ENCODE data around the gene GABRA5. TPM values are rescaled to one million over a fixed set of nuclear protein-coding genes. Genes with fewer than 3 reads are reported as not detected.

GABRA5 gene
- polyA plus RNA-seq, 1 donor (not counting 4 experiments of a cell fraction or from before 2014, with no cell fraction given), result 0.03 TPM

GRCh38 chr15:26872206-26872605 lies 5.3 kb downstream of the GABRA5 start:
- FAIRE-seq (no peak), DNase-seq (ENCODE audit: low read depth, low spot score) (no peak)
- H4K20me1 ChIP-seq (ENCODE audit: control insufficient read depth, extremely low read depth, insufficient read depth, low read length), result no peaks in the 10 kb centered on the region
- no peaks in the 10 kb centered on the region for H3K79me2 ChIP-seq (ENCODE audit: control insufficient read depth, insufficient read depth, low read length)
- H3K27ac ChIP-seq (ENCODE audit: control insufficient read depth, insufficient read depth, low read length), result no peak overlapping the region
- TF ChIP-seq, protein P1, sequence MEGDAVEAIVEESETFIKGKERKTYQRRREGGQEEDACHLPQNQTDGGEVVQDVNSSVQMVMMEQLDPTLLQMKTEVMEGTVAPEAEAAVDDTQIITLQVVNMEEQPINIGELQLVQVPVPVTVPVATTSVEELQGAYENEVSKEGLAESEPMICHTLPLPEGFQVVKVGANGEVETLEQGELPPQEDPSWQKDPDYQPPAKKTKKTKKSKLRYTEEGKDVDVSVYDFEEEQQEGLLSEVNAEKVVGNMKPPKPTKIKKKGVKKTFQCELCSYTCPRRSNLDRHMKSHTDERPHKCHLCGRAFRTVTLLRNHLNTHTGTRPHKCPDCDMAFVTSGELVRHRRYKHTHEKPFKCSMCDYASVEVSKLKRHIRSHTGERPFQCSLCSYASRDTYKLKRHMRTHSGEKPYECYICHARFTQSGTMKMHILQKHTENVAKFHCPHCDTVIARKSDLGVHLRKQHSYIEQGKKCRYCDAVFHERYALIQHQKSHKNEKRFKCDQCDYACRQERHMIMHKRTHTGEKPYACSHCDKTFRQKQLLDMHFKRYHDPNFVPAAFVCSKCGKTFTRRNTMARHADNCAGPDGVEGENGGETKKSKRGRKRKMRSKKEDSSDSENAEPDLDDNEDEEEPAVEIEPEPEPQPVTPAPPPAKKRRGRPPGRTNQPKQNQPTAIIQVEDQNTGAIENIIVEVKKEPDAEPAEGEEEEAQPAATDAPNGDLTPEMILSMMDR (optimal IDR thresholded peaks at IDR 0.05 in 1 of 3, IDR thresholded peaks at IDR 0.05 in 1 of 3, conservative IDR thresholded peaks at IDR 0.05 in 1 of 3; ENCODE audit: extremely low read depth in 1 of 3, insufficient read depth in 2 of 3, low read length in 3 of 3), result no peak
- no peak for TF ChIP-seq EZH2 (IDR thresholded peaks at IDR 0.05; ENCODE audit: low read length)
- peaks cover 17% of the 10 kb centered on the region for H3K27me3 ChIP-seq (ENCODE audit: control insufficient read depth, extremely low read depth, insufficient read depth, low read length)
- H3K4me1 ChIP-seq (ENCODE audit: control insufficient read depth, extremely low read depth, insufficient read depth, low read length), result no peaks in the 10 kb centered on the region
- dilution Hi-C loops (cut with MboI; ENCODE audit: extremely low pct_ligation_motif_present, low sequenced_read_pairs), result no loop called here
- H3K4me2 ChIP-seq (ENCODE audit: control insufficient read depth, extremely low read depth, insufficient read depth, low read depth, low read length), result no peak overlapping the region
- H2AFZ ChIP-seq (ENCODE audit: control insufficient read depth, low read length), result no peak overlapping the region
- no peaks in the 10 kb centered on the region for H3K36me3 ChIP-seq (ENCODE audit: control insufficient read depth in 2 of 2, extremely low read depth in 1 of 2, insufficient read depth in 2 of 2, low read length in 2 of 2)
- H3K9me1 ChIP-seq (ENCODE audit: control insufficient read depth, extremely low read depth, insufficient read depth, low read length), result no peaks in the 10 kb centered on the region
- no peak overlapping the region for H3K9ac ChIP-seq (ENCODE audit: control insufficient read depth, extremely low read depth, insufficient read depth, low read length)
- H3K9me3 ChIP-seq (ENCODE audit: control insufficient read depth, low read depth, low read length), result no peaks in the 10 kb centered on the region
- no peak overlapping the region for H3K4me3 ChIP-seq (ENCODE audit: control insufficient read depth in 2 of 3, extremely low read depth in 1 of 3, insufficient read depth in 2 of 3, low read depth in 1 of 3, low read length in 3 of 3)

- DNase-seq (ENCODE audit: low read depth, low spot score) (no peak), FAIRE-seq (no peak)
- Histone ChIP-seq H3K4me3 (ENCODE audit: control insufficient read depth in 2 of 3, extremely low read depth in 1 of 3, insufficient read depth in 2 of 3, low read depth in 1 of 3, low read length in 3 of 3) (no peak overlapping the region), H3K27ac (ENCODE audit: control insufficient read depth, insufficient read depth, low read length) (no peak overlapping the region), H3K4me2 (ENCODE audit: control insufficient read depth, extremely low read depth, insufficient read depth, low read depth, low read length) (no peak overlapping the region), H2AFZ (ENCODE audit: control insufficient read depth, low read length) (no peak overlapping the region), H3K36me3 (ENCODE audit: control insufficient read depth in 2 of 2, extremely low read depth in 1 of 2, insufficient read depth in 2 of 2, low read length in 2 of 2) (no peaks in the 10 kb centered on the region), H4K20me1 (ENCODE audit: control insufficient read depth, extremely low read depth, insufficient read depth, low read length) (no peaks in the 10 kb centered on the region), H3K9me1 (ENCODE audit: control insufficient read depth, extremely low read depth, insufficient read depth, low read length) (no peaks in the 10 kb centered on the region), H3K79me2 (ENCODE audit: control insufficient read depth, insufficient read depth, low read length) (no peaks in the 10 kb centered on the region), H3K9me3 (ENCODE audit: control insufficient read depth, low read depth, low read length) (no peaks in the 10 kb centered on the region), H3K27me3 (ENCODE audit: control insufficient read depth, extremely low read depth, insufficient read depth, low read length) (peaks cover under 1% of the 10 kb centered on the region), H3K4me1 (ENCODE audit: control insufficient read depth, extremely low read depth, insufficient read depth, low read length) (no peaks in the 10 kb centered on the region), H3K9ac (ENCODE audit: control insufficient read depth, extremely low read depth, insufficient read depth, low read length) (no peak overlapping the region)
- no peak for TF ChIP-seq EZH2 (IDR thresholded peaks at IDR 0.05; ENCODE audit: low read length)
- TF ChIP-seq, protein P1 (optimal IDR thresholded peaks at IDR 0.05 in 1 of 3, IDR thresholded peaks at IDR 0.05 in 1 of 3, conservative IDR thresholded peaks at IDR 0.05 in 1 of 3; ENCODE audit: extremely low read depth in 1 of 3, insufficient read depth in 2 of 3, low read length in 3 of 3), result no peak
- dilution Hi-C loops (cut with MboI; ENCODE audit: extremely low pct_ligation_motif_present, low sequenced_read_pairs), result no loop called here
Observed at GRCh38 chr15:26873846-26874245, 7.0 kb downstream of the GABRA5 start.
